Hippocampal formation (tissue), 2 donors: ENCODE results near the gene STOML1.
A peak's percentile ranks its signal among the peaks of the same experiment; 100 is the strongest.

ENCODE experiments used
- DNase-seq, 2 donors: peaks; one replicate each; lab custom pipeline; 2025; lab: John Stamatoyannopoulos, UW

STOML1 gene, protein sequence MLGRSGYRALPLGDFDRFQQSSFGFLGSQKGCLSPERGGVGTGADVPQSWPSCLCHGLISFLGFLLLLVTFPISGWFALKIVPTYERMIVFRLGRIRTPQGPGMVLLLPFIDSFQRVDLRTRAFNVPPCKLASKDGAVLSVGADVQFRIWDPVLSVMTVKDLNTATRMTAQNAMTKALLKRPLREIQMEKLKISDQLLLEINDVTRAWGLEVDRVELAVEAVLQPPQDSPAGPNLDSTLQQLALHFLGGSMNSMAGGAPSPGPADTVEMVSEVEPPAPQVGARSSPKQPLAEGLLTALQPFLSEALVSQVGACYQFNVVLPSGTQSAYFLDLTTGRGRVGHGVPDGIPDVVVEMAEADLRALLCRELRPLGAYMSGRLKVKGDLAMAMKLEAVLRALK

DNA sequence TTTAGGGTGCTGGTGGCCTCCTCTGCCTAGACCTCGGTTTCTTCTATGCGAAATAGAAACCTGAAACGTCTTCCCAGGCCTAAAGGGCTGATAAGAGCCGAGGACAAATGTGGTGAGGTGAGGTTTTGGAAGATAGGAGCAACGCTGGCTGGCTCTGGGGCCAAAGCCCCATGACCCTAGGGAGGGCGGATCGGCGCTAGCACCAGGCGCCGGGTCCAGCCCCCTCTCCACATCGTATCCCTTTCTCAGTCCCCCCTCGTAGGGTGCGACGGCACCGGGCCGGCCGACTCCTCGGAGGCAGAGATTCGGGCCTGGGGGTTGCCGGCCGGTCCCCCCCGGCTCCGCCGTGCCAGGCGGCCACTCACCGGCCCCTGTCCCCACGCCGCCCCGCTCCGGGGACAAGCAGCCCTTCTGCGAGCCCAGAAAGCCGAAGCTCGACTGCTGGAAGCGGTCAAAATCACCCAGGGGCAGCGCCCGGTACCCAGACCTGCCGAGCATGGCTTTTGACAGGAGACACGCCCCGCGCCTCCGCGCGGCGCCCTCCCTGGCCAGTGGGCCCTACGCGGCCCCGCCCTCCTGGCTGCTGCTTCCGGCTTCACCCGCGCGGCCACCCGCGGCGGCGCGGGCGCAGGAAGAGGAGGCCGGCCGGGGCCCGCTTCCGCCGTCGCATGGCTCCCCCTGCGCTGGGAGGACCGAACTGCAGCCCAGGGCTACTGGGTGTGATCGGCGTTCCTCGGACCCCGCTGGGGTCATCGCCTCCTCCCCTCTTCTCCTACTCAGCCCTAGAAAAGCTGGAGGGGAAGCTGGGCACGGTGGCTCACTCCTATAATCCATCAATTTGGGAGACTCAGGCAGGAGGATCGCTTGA, at the start of gene STOML1:
TSS of gene STOML1 (minus strand) at position 570 of the 868 bp plus-strand sequence. CDS start at position 498, 72 bp downstream.
- DNase-seq: peak; percentile 86 to 87

DNA sequence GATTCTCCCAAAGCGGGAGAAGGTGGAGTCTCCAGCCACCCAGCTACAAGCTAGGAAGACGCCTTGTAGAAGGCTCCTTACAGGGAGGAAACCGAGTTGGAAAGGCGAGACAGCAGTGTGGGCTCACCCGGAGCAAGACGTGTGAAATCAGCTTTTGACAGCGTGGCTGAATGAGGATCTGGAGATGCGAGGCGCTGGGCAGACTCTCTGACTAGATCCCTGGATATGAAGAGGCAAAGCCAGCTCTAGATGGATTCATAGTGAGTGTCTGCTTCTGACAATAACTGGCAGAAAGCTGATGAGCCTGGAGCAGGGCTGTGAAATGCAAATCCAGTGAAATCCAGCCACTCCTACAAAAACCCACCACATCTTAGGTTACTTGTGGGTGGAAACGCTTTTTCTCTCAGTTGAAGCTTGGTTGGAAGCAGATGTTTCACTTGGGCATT, 49.2 kb upstream of the STOML1 start:
- DNase-seq: no peak

DNA sequence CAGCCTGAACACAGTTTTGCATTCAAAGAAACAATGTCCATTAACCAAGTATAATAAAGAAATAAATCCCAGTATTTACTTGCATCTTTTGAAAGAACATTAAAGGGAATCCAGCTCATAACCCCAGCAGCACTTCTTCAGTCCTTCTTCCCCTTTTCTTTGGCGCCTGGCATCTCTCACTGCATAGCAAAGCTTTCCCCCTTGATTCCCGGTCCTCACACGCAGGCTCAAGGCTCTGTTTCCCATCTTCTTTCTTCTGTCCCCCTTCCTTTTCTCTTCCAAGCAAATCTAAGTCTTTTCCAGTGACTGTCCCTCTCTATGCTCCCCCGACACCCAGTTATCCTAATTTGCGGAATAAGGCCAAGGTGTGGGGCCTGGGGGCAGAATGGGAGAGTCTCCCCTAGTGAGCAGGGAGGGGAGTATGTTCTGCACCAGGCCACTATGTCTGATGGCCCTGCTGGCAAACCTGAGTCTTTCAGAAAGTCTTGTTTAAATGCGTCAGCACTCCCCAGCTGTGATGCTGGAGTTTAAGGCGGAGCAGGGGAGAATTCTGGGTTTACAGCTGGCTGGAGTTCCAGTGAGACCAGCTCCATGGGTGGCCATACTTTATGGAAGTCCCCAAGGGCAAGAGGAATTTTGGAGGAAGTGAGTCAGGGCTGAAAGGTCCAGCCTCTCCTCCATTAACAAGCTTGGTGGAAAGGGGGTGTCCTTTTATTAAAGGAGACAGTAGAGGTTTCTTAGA, 48.2 kb upstream of the STOML1 start:
- DNase-seq: no peak

DNA sequence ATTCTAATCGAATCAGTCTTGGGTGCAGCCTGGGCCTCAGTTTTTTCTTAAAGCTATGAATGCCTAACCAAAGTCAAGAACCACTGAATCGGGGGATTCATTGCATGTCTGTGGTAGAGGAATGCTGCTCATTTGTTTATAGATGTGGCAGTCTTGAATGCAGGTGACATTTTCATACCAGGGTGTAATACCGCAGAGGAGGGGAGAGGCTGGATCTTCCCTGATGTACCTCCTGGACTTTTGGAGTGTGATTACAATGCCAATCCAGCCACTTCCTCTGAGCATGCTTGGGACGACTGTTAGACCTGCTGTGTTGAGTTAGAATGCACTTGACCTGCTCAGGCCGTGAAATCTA, 47.5 kb upstream of the STOML1 start:
- DNase-seq: no peak

DNA sequence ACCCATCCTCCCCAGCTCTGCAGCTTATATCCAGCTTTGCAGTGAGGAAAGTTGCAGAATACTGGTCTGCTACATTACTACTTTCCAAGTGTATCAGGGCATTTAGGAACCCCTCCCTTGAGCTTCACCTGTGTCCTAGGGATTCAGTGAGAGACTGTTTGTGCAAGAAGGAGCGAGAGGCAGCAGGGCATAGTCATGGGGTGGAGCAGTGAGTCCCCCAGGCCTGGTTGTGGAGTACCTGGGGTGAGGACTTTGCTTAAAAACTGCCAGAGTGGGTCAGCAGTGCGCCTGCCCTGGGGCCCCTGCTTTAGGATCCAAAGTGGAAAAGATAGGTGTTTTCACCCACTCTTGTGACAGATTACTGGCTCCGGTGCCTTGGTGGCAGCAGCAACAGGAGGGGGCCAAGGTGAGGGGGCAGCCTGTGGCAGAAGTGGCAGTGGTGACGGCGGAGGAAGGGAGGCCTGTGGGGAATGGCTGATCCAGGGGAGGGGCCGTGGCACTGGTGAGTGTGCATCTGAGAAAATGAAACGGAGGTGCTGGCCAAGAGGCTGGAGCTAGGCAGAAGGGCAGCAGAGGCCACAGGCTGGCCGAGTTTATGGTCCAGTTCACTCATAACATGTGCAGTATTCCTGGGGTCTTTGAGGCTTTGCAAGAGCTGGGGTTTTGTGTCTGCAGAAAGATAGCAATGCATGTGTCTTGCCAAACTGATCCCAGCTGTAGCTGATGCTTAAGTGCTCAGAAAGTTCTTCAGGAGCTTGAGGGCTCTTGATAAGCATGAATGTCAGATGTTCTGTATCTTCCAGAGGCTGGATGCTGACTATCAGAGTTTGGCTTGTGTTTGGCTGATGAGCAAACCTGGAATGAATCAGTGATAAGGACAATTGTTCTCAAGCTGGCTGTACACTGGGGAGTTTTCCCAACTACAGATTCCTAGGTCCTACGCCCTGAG, 46.9 kb upstream of the STOML1 start:
- DNase-seq: no peak

DNA sequence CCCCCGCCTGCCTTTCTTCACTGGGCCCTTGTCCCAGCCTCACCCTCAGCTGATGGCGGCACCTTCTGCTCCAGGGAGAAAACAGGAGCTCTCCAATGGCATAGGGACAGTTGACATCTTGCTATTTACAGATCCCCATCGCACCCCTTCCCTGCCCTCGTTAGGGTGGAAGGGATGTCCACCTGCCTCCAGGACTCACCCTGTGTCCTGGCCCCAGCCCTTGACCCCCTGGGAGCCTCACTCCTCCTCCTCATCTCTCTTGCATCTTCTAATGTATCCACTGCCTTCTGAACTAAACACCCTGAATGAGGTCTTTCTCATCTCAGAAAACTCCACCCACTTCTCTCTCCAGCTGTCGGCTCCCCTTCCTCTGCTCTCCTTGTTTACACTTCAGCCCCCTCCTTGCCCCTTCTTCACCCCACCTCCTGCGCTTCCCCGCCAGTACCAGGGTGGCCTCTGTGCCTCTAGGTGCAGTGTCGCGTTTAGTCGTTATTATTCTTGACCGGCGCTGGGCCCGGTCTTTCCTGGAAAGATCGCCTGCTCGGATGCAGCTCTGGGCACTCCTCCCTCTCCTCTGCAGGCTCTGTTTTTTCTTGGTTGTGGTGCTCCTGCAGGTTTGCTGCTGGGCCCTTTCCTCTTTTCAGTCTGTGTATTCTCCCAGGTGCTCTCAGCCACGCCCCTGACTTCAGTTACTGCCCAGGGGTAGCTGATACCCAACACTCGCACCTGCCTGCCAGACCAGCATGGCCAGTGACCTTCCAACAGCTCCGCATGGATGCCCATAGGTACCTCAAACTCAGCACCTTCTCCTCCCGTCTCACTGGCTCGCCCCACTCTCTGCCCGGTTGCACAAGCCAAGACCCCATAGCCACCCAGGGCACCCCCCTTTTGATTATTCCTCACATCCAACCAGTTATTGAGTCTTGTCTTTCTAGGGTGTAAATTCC, 45.3 kb upstream of the STOML1 start:
- no peak for DNase-seq

DNA sequence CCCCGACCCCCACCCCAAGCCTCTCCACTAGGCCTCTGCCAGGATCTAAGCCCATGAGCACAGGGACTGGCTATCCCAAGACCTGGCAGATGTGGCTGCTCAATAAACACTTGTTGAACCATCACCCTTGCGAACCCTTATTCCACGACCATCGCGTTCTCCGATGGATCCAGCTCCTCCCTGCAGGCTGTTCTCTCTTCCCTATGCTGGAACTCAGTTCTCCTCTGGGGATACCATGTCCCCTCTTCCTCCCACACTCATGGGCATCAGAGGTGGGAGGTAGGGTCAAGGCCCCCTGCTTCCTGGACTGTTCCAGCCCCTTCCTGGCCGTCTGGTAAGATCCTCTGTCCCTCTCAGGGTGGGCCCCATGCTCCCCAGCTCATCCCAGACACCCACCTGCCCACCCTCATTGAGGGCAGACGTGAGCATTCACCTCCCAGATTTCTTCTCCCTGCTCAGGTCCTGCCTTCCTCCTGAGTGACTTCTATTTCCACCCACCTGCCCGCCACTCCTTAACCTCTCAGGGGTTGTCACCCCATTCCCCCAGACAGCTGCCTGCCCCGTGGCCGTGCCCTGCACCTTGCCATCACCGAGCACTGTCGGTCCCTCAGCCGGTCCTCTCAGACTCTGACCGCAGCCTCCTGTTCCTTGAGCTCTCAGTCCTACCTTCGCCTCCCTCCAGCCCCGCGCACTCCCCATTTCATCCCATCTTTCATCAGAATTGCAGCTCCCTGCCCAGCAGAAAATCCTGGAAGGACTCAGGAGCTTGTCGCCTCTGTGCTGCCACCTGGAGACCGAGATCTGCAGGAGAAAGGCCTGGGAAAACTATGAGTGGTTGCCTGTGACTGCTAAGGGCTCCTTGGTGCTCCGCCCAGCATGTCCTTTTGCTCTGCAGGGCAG, 44.4 kb upstream of the STOML1 start:
- DNase-seq: peak; percentile 14 to 51

DNA sequence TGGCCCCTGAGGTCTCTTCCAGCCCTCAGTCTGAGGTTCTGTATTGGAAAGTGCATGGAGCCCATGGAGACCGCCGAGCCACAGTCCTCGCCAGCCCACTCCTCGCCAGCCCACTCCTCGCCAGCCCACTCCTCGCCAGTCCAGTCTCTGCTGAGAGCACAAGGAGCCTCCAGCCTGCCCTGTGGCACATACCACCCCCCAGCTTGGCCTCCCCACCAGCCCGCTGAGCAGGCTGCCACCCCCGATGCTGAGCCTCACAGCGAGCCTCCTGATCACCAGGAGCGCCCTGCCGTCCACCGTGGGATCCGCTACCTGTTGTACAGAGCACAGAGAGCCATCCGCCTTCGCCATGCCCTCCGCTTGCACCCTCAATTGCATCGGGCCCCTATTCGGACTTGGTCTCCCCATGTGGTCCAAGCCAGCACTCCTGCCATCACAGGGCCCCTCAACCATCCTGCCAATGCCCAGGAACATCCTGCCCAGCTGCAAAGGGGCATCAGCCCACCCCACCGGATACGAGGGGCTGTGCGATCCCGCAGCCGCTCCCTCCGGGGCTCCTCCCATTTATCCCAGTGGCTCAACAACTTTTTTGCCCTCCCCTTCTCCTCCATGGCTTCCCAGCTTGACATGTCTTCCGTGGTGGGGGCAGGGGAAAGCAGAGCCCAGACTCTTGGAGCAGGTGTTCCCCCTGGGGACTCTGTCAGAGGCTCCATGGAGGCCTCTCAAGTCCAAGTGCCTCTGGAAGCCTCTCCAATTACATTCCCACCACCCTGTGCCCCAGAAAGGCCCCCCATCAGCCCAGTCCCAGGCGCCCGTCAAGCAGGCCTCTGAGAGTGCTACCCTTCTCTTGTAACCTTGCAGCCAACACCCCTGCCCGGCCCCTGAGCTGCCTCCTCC, 43.3 kb upstream of the STOML1 start:
- DNase-seq: no peak

DNA sequence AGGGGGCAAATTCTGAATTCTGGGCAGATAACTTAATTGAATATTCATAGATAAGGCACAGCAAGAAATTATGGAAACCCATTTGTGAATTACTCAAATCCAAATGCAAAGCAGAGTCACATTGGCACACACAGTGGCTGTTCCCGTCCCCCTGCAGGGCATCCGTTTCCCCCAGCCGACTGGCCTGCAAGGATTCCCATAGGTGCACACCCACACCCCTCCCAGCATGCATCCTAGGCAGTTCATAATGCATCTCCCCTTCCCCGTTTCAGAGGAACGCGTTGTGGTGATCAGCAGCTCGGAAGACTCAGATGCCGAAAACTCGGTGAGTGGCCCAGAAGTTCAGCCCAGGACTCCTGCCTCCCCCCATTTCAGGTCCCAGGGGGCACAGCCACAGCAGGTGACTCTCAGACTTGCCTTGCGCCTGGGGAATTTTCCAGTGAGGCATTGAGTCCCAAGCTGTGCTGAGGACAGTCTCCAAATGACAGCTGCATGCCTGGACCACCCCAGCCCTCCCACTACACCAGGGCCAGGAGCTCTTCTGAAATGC, 42.2 kb upstream of the STOML1 start:
- DNase-seq: no peak

DNA sequence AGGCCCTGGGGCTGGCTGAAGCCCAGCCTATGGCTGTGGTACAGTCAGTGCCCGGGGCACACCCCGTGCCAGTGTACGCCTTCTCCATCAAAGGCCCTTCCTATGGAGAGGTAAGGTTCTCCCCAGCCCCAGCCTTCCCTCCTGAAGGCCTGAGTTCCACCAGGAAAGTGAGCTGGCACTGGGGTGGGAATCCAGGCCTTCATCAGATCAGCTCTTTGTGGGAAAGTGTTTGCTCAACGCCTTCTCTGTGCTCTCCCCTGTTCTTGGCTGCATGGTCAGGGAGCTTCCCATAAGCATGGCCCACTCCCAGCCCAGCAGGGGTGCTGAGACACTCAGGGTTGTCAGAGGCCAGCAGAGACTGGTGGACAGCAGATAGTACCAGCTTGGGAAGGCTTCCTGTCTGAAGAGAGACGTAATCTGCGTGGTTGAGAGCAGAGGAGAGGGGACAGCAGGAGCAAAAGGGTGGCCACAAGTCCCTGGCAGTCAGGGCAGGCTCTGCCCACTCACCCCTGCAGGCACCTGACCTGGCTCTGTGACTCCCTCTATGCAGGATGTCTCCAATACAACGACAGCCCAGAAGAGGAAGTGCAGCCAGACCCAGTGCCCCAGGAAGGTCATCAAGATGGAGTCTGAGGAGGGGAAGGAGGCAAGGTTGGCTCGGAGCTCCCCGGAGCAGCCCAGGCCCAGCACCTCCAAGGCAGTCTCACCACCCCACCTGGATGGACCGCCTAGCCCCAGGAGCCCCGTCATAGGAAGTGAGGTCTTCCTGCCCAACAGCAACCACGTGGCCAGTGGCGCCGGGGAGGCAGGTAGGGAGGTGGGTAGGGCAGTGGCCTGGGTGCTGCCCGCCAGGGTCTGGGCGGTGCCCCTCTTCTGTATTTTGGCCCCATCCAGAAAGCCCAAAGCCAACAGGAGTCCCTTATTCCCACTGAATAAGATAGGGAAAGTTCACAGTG, 40.8 kb upstream of the STOML1 start:
- DNase-seq: no peak

DNA sequence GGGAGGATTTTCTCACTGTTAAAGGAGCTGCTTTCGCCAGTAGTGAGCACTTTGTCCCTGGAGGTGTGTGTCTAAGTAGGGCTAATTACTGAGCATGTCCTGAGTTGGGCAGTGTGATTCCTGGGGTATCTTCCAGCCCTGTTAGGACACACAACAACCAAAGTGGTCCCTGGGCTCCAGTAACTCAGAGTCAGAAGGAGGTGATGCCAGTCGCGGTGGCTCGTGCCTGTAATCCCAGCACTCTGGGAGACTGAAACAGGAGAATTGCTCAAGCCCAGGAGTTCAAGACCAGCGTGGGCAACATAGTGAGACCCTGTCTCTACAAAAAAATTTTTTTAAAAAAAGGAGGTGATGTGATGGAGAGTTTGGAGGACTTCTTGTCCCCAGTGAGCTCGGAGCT, 40.0 kb upstream of the STOML1 start:
- no peak for DNase-seq

DNA sequence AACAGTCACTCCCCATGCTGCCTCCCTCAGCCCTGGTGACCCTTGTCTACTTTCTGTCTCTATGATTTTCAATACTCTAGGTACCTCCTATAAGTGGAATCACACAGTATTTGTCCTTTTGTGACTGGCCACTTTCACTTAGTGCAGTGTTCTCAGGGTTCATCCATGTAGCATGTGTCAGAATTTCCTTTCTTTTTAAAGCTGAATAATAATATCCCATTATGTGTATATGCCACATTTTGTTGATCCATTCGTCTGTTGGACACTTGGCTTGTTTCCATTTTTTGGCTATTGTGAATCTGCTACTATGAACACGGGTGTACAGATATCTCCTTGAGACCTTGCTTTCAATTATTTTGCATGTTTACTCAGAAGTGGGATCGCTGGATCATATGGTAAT, 36.6 kb upstream of the STOML1 start:
- DNase-seq: no peak

DNA sequence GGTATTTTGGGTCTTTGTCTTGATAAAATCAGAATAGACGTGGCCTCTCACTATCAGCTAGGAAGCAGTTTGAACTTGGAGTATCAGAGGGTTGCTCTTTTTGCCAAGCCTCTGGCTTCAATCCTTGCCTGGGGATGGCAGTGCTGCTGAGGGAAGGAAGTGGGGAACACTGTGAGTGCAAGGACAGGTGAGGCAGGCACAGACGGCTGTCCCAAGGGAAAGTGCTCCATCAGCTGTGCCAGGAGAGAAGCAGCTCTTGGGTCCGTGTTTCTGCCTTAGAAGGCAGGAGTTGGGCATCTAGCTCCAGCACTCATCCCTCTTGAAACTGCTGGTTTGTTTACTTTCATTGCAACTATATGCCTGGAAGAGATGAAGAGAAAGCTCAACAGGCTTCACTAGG, 35.6 kb upstream of the STOML1 start:
- DNase-seq: no peak

DNA sequence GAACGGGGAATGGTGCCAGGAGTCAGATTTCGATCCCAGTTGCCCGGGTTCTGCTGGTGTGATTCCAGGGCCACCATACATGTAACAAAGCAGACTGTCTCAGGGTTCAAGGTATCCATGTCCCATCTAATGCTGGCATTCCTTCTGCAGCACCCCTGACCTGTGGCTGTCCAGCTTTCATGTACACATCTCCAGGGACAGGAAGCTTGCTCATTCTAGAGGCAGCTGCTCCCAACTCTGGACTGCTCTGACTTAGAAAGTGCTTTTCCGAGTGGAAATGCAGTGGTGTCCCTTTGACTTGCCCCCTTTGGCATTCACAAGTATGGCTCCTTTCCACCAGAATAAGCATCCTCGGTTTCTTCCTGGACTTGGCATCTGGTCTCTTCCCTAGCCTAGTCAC, 33.3 kb upstream of the STOML1 start:
- no peak for DNase-seq

DNA sequence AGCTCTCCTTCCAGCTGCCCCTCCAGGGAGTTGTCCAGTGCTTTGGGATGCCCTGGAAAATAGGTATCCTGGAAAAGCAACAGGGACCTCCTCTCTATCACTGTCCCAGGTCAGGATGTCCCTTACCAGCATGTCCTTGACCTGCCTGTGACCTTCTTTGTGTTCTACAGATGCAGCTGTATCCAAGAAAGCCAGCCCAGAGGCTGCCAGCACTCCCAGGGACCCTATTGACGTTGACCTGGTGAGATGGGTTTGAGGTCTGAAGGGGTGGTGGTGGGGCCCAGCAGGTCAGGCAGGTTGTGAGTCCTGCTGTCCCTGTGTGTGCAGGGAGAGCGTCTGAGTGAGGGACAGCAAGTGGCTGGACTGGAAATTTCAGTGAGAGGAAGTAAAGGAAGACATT, 32.6 kb upstream of the STOML1 start:
- DNase-seq: no peak

DNA sequence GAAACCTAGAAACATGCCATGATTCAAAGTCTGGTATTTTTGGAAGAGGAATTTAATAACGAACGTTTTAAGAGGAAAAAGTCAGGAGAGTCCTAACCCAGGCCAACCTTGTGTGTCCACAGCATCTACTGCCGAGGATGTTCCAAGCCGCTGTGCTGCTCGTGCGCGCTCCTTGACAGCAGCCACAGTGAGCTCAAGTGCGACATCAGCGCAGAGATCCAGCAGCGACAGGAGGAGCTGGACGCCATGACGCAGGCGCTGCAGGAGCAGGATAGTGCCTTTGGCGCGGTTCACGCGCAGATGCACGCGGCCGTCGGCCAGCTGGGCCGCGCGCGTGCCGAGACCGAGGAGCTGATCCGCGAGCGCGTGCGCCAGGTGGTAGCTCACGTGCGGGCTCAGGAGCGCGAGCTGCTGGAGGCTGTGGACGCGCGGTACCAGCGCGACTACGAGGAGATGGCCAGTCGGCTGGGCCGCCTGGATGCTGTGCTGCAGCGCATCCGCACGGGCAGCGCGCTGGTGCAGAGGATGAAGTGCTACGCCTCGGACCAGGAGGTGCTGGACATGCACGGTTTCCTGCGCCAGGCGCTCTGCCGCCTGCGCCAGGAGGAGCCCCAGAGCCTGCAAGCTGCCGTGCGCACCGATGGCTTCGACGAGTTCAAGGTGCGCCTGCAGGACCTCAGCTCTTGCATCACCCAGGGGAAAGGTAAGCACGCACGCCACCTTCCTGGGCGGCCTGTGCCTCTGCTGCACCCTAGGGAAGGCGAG, 30.8 kb upstream of the STOML1 start:
- no peak for DNase-seq
